Aorta (tissue), 5 donors: ENCODE data around the gene LRRC75A. TPM values are rescaled to one million over a fixed set of nuclear protein-coding genes. Genes with fewer than 3 reads are reported as not detected.
"Not testable (repeated sequence)": the region's sequence is repeated elsewhere in the genome, so short reads cannot be mapped to it uniquely, and the experiment has no call there.

Experiments used
- ATAC-seq: fragments of 200-7000 bp; cut with Tn5 transposase; one replicate; pipeline ENCODE4 v1.9.1; 2022; ENCODE audit warnings: moderate library complexity; ENCODE audit not compliant: low FRiP score
- DNase-seq, 2 donors: peaks; one replicate each; pipeline ENCODE4 v3.0.0-alpha.2; 2020
- H3K27ac ChIP-seq, 2 donors: one replicate each; pipeline ENCODE4 v1.5.1; 2013; ENCODE audit warnings: low read length in 2 of 2, mild to moderate bottlenecking in 2 of 2, moderate library complexity in 2 of 2, control low read depth in 1 of 2, inconsistent platforms in 1 of 2, low read depth in 1 of 2
- H3K27me3 ChIP-seq, 2 donors: one replicate each; pipeline ENCODE4 v1.6.1; 2013; ENCODE audit warnings: control low read depth in 1 of 2, low read length in 1 of 2, mild to moderate bottlenecking in 1 of 2, moderate library complexity in 1 of 2; ENCODE audit not compliant: insufficient read depth in 2 of 2, control insufficient read depth in 1 of 2
- H3K36me3 ChIP-seq, 2 donors: one replicate each; pipeline ENCODE4 v1.6.1; 2013; ENCODE audit warnings: control low read depth in 1 of 2, low read length in 1 of 2, mild to moderate bottlenecking in 1 of 2; ENCODE audit not compliant: insufficient read depth in 2 of 2, control insufficient read depth in 1 of 2
- H3K4me1 ChIP-seq, 2 donors: one replicate each; pipeline ENCODE4 v1.6.1; 2013; ENCODE audit warnings: low read length in 2 of 2, control low read depth in 1 of 2, mild to moderate bottlenecking in 1 of 2, moderate library complexity in 1 of 2; ENCODE audit not compliant: insufficient read depth in 2 of 2, control insufficient read depth in 1 of 2
- H3K4me3 ChIP-seq, 2 donors: one replicate each; pipeline ENCODE4 v1.5.1; 2013; ENCODE audit warnings: low read length in 2 of 2, control low read depth in 1 of 2, mild to moderate bottlenecking in 1 of 2
- H3K9me3 ChIP-seq: one replicate; pipeline ENCODE4 v1.6.1; 2013; ENCODE audit warnings: mild to moderate bottlenecking, low read length; ENCODE audit not compliant: control insufficient read depth
- WGBS, 2 donors: extraction: QIAGEN DNeasy Blood & Tissue Kit; methylation state at CpG; one replicate each; pipeline ENCODE4 v1.1.7; 2013; 5-methylcytosine and 5-hydroxymethylcytosine counted together
- intact Hi-C, 2 donors: fragments of 100-400 bp; cut with DNase I; formaldehyde crosslinking; loops; one replicate each; pipeline versions ENCODE4 v1.14.2 to v1.15.0; 2022
- polyA plus RNA-seq, 2 donors: library from polyadenylated mRNA; stranded (reverse); fragments of 200-250 nt; gene quantifications; one replicate each; pipeline ENCODE4 v1.2.3, GENCODE V29; 2013
- total RNA-seq, 2 donors: library from RNA; stranded (reverse); fragmentation: NEBNext Ultra II Directional; extraction: Animal tissue kit (Norgen Biotek cat#: 25700); gene quantifications; one replicate each; pipeline ENCODE4 v1.2.1, GENCODE V29; 2021
- donor health status: healthy with polysubstance abuse.
- donor health status: Bipolar disorder and iron deficiency.
- donor health status: DM: no; HTN: no; CAD: no.
- donor health status: DM: no; HTN: no; CAD: no.
- donor health status: DM: yes; HTN: yes; CAD: no.

Gene LRRC75A
- total and polyA plus RNA-seq, 4 donors, result 2.4 to 14.1 (median 4.3) TPM

DNA sequence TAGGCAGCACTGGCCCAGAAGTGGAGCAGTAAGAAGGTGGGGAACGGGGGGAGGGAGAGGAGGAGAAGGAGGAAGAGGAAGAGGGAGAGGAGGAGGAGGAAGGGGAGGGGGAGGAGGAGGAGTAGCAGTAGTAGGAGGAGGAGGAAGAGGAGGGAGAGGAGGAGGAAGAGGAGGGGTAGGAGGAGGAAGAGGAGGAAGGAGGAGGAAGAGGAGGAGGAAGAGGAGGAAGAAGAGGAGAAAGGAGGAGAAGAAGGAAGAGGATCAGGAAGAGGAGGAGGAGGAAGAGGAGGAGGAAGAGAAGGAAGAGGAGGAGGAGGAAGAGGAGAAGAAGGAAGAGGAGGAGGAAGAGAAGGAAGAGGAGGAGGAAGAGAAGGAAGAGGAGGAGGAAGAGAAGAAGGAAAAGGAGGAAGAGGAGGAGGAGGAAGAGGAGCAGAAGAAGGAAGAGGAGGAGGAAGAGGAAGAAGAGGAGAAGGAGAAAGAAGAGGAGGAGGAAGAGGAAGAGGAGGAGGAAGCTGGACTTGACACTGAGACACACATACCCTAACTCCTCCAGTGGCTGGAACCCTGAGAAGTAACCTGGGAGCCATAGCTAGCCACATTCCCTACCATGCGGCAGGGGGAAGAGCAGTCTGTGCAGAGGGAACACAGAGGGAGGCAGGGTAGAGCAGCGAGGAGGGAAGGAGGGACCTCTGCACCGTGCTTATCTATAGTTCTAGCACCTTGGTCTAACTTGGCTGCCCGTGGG, 35.8 kb downstream of the LRRC75A start:
- H3K36me3 ChIP-seq, result peaks cover 0 to 2% of the 10 kb centered on the region in 2 donors
- H3K27ac ChIP-seq, result no peak overlapping the region
- H3K4me1 ChIP-seq, result no peaks in the 10 kb centered on the region
- 84 to 86% methylated on average over 5 of the region's 5 CpGs for WGBS, 2 donors
- no peak for ATAC-seq
- intact Hi-C loops, result loop anchor here in 1 of 2 donors (10.0 kb wide), 1 partner anchor 129 kb away; no protein-coding TSS in a partner anchor
- no peak overlapping the region for H3K4me3 ChIP-seq
- DNase-seq, result no peak
- no peaks in the 10 kb centered on the region for H3K9me3 ChIP-seq
- H3K27me3 ChIP-seq, result no peaks in the 10 kb centered on the region

- 69 to 70% methylated on average over 4 of the region's 4 CpGs for WGBS, 2 donors
- no peaks in the 10 kb centered on the region for H3K27me3 ChIP-seq
- H3K4me1 ChIP-seq, result no peaks in the 10 kb centered on the region
- intact Hi-C loops, result loop anchor here (1.0 to 10.0 kb wide), 2 partner anchors 68 to 131 kb away; no protein-coding TSS in a partner anchor
- no peaks in the 10 kb centered on the region for H3K9me3 ChIP-seq
- no peak overlapping the region for H3K27ac ChIP-seq
- H3K36me3 ChIP-seq, result peaks cover 0 to 2% of the 10 kb centered on the region in 2 donors
- no peak for ATAC-seq
- H3K4me3 ChIP-seq, result no peak overlapping the region
- DNase-seq, result no peak
These were observed 38.5 kb downstream of the LRRC75A start for GRCh38 chr17:16453493-16453851.

DNA sequence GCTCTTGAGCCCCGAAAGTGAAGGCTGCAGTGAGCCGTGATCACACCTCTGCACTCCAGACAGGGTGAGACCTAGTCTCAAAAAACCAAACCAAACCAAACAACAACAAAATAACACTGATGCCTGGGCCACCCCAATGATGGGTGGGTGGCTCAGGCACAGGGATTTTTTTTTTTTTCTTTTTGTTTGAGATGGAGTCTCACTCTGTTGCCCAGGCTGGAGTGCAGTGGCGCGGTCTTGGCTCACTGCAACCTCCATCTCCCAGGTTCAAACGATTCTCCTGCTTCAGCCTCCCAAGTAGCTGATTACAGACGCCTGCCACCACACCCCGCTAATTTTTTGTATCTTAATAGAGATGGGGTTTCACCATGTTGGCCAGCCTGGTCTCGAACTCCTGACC, 39.7 kb downstream of the LRRC75A start:
- not testable (repeated sequence) for H3K27me3 ChIP-seq, H3K36me3 ChIP-seq, H3K4me3 ChIP-seq, H3K4me1 ChIP-seq, H3K9me3 ChIP-seq, ATAC-seq, DNase-seq, H3K27ac ChIP-seq
- intact Hi-C loops, result loop anchor here in 1 of 2 donors (10.0 kb wide), 1 partner anchor 133 kb away; no protein-coding TSS in a partner anchor
- 79 to 82% methylated on average over 8 of the region's 8 CpGs for WGBS, 2 donors

DNA sequence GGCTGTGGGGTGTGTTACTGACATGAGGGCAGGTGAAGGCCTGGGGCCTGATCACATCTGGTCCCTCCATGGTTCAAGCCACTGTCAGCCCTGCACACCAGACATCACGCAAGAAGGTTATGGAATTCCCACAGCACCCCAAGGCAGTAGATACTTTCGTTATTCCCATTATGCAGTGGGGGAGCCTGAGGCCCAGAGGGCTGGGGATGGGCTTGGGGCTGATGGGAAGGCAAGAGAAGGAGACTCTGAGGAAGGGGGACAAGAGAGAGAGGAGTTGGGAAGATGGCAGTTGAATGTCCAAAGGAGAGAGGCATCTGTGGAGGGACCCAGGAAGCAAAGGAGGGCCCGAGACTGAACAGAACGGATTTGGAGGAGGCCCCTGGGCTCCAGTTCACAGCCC, 42.0 kb downstream of the LRRC75A start:
- no peak for DNase-seq
- H3K4me1 ChIP-seq, result no peaks in the 10 kb centered on the region
- no peak overlapping the region for H3K4me3 ChIP-seq
- H3K36me3 ChIP-seq, result no peaks in the 10 kb centered on the region
- H3K27me3 ChIP-seq, result no peaks in the 10 kb centered on the region
- H3K9me3 ChIP-seq, result no peaks in the 10 kb centered on the region
- ATAC-seq, result no peak
- WGBS, 2 donors, result 89 to 94% methylated on average over 4 of the region's 4 CpGs
- no peak overlapping the region for H3K27ac ChIP-seq
- intact Hi-C loops, result loop anchor here in 1 of 2 donors (10.0 kb wide), 1 partner anchor 135 kb away; no protein-coding TSS in a partner anchor

- DNase-seq (no peak), ATAC-seq (no peak)
- Histone ChIP-seq H3K27me3 (no peaks in the 10 kb centered on the region), H3K4me3 (no peak overlapping the region), H3K27ac (no peak overlapping the region), H3K4me1 (no peaks in the 10 kb centered on the region), H3K36me3 (no peaks in the 10 kb centered on the region), H3K9me3 (no peaks in the 10 kb centered on the region)
- WGBS, 2 donors, result 84 to 88% methylated on average over 11 of the region's 11 CpGs
- intact Hi-C loops, result no loop called here
These were observed 42.8 kb downstream of the LRRC75A start for GRCh38 chr17:16449121-16449570.

GRCh38 chr17:16448490-16448889, 43.5 kb downstream of the LRRC75A start:
- Histone ChIP-seq H3K27ac (no peak overlapping the region), H3K4me1 (no peaks in the 10 kb centered on the region), H3K4me3 (no peak overlapping the region), H3K9me3 (no peaks in the 10 kb centered on the region), H3K36me3 (peaks cover 0 to 2% of the 10 kb centered on the region in 2 donors), H3K27me3 (no peaks in the 10 kb centered on the region)
- DNase-seq (no peak), ATAC-seq (no peak)
- intact Hi-C loops, result no loop called here
- 84 to 87% methylated on average over 6 of the region's 6 CpGs for WGBS, 2 donors

GRCh38 chr17:16447676-16448075, 44.3 kb downstream of the LRRC75A start:
- intact Hi-C loops, result no loop called here
- Histone ChIP-seq H3K36me3 (peaks cover 0 to 2% of the 10 kb centered on the region in 2 donors), H3K27me3 (no peaks in the 10 kb centered on the region), H3K9me3 (no peaks in the 10 kb centered on the region), H3K27ac (no peak overlapping the region), H3K4me3 (no peak overlapping the region), H3K4me1 (no peaks in the 10 kb centered on the region)
- WGBS, 2 donors, result 79 to 85% methylated on average over 8 of the region's 8 CpGs
- no peak for ATAC-seq
- no peak for DNase-seq

DNA sequence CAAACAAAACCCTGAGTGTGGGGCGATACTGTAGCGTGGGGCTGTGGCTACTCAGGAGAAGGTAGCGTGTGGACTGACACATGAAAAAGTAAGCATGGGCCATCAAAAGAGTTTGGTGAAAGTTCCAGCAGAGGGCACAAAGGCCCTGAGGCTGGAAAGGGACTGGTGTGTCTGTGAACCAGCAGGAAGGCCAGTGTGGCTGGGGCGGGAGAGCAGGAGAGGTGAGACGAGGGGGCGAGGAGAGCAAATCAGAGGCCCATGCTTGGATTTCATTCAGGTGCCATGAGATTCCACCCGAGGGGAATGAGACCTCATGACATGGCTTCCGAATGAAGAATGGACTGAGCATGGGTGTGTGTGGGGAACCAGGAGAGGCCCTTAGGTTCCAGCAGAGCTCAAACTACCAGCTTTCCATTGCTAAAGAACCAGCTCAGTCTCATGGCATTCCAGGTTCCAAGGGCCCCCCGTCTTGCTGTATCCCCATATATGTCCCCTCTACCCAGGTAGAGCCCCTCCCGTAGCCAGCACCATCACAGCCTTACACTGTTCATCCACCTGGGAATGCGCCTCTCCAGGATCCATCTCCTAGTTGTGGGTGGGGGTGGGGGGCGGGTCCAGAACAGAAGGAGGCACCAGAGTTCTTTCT, 45.5 kb downstream of the LRRC75A start:
- intact Hi-C loops, result no loop called here
- Histone ChIP-seq H3K9me3 (no peaks in the 10 kb centered on the region), H3K27ac (no peak overlapping the region), H3K36me3 (peaks cover 0 to 6% of the 10 kb centered on the region in 2 donors), H3K4me3 (no peak overlapping the region), H3K27me3 (no peaks in the 10 kb centered on the region), H3K4me1 (no peaks in the 10 kb centered on the region)
- ATAC-seq (no peak), DNase-seq (no peak)
- WGBS, 2 donors, result 83 to 86% methylated on average over 12 of the region's 12 CpGs
